ENCODE data around the gene EIF3A.
"Not testable (repeated sequence)": the region's sequence is repeated elsewhere in the genome, so short reads cannot be mapped to it uniquely, and the experiment has no call there.

Gene EIF3A, protein sequence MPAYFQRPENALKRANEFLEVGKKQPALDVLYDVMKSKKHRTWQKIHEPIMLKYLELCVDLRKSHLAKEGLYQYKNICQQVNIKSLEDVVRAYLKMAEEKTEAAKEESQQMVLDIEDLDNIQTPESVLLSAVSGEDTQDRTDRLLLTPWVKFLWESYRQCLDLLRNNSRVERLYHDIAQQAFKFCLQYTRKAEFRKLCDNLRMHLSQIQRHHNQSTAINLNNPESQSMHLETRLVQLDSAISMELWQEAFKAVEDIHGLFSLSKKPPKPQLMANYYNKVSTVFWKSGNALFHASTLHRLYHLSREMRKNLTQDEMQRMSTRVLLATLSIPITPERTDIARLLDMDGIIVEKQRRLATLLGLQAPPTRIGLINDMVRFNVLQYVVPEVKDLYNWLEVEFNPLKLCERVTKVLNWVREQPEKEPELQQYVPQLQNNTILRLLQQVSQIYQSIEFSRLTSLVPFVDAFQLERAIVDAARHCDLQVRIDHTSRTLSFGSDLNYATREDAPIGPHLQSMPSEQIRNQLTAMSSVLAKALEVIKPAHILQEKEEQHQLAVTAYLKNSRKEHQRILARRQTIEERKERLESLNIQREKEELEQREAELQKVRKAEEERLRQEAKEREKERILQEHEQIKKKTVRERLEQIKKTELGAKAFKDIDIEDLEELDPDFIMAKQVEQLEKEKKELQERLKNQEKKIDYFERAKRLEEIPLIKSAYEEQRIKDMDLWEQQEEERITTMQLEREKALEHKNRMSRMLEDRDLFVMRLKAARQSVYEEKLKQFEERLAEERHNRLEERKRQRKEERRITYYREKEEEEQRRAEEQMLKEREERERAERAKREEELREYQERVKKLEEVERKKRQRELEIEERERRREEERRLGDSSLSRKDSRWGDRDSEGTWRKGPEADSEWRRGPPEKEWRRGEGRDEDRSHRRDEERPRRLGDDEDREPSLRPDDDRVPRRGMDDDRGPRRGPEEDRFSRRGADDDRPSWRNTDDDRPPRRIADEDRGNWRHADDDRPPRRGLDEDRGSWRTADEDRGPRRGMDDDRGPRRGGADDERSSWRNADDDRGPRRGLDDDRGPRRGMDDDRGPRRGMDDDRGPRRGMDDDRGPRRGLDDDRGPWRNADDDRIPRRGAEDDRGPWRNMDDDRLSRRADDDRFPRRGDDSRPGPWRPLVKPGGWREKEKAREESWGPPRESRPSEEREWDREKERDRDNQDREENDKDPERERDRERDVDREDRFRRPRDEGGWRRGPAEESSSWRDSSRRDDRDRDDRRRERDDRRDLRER (N-terminal part only)

DNA sequence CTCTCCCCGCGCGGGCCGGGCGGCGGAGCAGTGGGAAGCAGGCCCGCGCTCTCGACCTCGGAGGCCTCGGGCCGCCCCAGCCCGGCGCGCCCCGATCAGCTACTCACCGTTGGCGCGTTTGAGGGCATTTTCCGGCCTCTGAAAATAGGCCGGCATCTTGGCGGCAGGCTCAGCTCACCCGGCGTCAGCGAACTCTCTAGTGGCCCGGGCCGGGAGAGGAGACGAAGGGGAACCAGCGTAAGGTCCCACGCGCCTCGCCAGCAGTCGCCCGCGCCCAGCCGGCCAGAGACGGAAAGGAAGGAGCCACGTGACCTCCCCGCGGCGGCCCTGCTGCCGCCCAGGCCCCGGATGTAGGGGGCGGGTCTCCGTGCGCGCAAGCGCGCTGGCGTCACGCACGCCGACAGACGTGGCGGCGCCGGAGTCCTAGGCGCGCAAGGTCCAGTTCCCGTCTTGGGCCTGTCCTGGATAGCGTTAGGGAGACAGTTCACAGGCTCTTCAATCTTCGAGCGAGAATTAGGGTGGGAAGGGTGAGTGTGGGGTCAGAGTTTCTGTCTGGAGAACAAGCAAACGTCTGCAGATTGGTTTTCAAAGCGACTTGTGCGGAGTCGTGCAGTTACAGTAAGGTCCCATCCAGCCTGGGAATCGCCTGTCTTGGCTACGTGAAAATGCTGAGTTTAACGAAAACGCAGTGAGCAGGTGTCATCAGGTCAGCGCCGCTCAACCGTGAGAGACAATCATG is at the start of gene EIF3A:
EIF3A (minus strand) TSS at position 297 of the 739 bp plus-strand sequence; CDS start at position 156, 141 bp downstream.
- DNase-seq, result peak; percentile 28 to 94 (median 86)

DNA sequence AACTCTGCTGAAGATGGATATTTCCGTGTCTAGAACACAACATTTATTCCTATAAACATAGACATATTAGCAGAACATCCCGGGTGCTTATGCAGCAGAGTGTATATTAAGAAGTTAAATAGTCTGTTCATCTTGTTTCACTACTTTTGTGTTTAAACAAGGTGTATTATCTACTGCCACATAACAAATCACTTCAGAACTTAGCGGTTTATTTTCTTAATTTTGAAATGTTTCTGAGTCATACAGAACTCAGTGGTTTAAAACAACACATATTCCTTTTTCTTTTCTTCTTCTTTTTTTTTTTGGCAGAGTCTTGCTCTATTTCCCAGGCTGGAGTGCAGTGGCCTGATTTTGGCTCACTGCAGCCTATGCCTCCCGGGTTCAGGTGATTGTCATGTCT is 49.1 kb upstream of the EIF3A start:
- DNase-seq, result no peak

DNA sequence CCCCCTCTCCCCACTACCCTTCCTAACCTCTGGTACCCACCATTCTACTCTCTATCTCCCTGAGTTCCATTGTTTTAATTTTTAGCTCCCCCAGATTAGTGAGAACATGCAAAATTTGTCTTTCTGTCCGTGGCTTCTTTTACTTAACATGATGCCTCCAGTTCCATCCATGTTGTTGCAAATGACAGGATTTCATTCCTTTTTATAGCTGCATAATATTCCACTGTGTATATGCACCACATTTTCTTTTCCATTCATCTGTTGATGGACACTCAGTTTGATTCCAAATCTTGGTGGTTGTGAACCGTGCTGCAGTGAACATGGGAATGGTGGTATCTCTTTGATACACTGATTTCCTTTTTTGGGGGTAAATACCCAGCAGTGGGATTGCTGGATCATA is 45.3 kb upstream of the EIF3A start:
- DNase-seq, result no peak

DNA sequence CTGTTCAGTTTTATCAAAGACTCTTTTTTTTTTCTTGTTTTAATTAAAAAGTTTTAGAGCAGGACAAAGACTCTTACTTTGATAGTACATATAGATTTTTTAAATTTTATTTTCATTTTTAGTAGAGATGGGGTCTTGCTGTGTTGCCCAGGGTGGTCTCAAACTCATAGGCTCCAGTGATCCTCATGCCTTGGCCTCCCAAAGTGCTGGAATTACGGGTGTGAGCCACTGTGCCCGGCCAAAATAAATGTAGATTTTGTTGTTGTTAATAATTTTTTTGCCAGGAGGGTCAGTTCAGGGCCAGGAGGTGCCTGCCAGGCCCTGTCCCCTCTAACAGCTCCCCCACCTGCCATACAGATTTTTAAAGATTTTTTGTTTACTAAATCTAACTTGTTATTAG is 40.3 kb upstream of the EIF3A start:
- no peak for DNase-seq

DNA sequence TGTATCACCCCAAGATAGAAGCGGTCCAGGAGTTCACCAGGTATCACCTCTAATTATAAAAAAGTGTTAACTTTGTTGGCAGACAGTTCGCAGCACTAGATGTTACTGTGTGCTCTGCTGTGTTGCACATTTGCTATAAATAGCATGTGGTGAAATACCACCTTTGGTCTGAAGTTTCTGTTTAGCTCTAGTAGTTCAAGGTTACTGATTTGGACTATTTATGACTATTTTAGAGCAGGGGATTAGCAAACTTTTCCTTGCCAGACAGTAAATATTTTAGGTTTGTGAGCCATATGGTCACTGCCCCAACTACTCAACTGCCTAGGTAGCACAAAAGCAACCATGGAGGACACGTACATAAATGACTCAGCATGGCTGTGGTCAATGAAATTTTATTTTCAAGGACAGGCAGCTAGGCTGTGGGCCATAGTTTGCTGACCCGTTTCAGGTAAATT is 39.8 kb upstream of the EIF3A start:
- no peak for DNase-seq

DNA sequence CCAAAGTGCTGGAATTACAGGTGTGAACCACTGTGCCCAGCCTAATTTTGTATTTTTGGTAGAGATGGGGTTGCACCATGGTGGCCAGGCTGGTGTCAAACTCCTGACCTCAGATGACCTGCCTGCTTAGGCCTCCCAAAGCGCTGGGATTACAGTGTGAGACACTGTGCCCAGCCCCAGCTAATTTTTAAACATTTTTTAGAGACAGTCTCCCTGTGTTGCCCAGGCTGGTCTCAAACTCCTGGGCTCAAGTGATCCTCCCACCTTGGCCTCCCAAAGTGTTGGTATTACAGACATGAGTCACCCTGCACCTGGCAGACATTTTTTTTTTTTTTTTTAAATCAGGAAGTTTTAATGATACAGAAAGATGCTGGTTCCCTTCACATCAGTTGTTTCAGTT is 38.8 kb upstream of the EIF3A start:
- no peak for DNase-seq

DNA sequence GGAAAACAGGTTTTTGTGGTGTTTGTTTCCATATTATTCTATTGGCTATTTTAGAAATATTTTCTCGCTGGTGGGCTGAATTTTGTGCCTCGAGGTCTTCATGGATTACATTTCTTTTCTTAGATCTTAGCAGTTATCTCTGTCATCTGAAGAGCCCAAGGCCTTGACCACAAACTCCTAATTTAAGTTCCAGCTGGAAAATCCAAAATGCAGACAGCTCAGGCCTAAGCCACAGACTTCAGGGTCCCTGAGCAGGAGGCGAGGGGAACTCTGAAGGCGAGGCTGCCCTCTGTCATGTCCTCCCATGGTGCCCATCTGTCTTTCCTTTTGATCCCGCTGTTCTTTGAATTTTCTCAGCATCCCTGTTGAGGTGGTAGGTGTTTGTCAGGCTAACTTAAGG is 37.6 kb upstream of the EIF3A start:
- DNase-seq, result no peak

DNA sequence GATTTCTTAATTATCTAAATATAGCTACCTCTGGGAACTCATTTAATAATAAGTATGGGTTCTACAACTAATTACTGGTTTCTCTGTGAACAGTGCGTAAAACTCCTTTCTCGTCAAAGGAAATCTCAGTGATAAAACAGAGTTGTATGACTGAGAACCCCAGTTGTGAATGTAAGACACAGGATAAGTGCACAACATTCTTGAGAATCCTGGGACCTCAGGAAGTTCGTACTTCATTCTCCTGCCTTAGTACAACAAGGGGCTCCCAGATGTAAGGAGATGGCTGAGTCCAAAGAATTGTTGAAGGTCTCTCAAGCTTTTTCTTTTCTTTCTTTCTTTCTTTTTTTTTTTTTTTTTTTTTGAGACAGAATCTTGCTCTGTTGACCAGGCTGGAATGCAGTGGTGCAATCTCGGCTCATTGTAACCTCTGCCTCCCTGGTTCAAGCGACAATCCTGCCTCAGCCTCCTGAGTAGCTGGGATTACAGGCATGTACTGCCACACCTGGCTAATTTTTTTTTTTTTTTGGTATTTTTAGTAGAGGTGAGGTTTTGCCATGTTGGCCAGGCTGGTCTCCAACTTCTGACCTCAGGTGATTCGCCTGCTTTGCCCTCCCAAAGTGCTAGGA is 35.8 kb upstream of the EIF3A start:
- no peak for DNase-seq

DNA sequence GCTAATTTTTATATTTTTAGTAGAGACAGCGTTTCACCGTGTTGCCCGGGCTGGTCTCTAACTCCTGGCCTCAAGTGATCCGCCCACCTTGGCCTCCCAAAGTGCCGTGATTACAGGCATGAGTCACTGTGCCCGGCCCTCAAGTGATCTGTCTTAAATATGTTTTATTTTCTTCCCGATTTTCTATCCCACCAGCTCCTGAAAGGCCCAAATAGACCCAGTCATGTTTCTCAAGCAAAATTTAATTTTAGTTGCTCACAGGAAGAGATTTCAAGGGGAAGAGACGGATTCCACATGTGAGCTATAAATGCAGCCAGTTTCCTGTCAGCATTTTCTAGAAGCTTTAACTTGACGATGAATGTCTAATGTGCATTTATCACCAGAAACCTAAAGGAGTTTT is 35.3 kb upstream of the EIF3A start:
- no peak for DNase-seq

DNA sequence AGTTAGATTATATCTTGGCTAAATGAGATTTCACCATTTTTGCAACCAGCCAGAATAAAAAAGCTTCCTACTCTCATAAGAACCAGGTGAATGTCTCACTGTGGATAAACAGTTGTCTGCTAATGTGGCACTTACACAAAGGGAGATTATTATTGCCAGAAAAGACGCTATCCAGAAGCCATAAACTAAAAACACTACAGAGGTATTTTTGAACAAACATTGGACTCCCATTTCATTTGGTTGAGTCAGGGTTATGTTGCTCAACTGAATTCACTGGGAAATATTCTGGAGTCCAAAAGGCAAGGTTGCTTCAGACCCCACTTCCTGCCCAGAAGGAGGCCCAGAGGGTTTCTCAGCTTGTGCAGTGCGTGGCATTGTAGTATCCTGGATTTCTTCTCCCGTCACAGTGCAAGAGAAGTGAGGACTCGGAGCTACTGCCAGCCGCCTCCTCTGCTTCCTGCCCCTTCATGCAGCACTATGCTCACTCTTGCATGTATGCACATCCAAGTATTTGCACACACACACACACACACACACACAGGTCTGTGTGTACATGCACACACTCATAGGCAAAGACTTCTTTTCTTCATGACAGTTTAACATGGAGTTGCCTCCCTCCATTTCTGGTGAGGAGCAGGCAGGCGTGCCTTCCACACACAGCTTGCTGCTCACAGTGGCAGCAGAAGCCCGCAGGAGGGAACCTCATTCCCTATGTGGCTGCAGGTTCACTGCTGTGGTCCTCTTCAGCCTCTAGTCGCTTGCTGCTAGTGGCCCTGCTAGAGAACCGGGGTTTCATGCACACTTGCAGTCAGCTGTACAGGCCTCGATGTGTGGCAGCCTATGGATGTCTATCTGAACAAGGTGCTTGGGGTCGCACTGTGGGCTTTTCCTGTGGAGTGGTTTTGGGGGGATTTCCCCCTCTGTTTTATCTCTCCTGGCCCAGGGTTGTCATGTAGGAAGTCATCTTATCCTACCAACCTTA is 33.4 kb upstream of the EIF3A start:
- no peak for DNase-seq

DNA sequence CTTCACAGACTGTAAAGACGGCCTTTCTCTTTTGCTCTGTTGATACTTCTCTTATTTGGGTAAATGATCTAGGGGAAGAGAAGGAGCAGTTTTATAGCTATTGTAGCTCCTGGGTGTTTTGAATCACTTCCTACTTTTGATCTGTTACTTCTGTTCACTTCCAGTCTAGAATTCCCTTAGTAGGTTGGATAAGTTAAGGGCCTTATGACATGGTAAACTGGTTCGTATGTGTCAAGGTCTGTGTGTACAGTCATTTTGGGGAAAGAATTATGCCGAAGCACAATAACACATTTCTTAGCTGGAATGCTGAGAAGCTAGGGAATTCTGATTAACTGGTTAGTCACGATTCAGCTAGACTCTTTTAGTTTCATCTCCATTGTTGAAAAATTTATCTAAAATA is 31.4 kb upstream of the EIF3A start:
- DNase-seq, result no peak

DNA sequence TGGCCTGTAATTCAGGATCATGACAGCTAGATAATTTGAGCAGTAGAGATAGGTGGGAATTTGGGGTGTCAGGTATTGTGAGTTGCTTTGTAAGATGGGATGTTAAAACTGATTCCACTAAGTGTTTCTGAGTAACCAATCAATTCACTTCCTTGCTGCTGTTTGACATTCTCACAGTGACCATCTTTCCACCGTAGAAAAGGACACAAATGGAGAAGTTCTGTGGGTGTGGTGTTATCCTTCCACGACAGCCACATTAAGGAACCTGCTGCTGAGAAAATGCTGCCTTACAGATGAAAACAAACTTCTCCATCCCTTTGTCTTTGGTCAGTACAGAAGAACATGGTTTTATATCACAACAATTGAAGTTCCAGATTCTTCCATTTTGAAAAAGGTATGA is 27.2 kb upstream of the EIF3A start:
- not testable (repeated sequence) for DNase-seq

DNA sequence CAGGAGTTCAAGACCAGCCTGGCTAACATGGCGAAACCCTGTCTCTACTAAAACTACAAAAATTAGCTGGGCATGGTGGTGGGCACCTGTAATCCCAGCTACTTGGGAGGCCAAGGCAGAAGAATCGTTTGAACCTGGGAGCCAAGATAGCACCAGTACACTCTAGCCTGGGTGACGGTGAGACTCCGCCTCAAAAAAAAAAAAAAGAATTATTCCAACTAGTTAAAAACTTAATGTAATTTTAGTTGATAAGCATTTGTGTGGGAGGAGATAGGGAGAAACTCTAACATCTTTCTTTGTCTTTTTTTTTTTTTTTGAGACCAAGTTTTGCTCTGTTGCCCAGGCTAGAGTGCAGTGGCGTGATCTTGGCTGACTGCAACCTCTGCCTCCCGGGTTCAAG is 26.5 kb upstream of the EIF3A start:
- DNase-seq, result not testable (repeated sequence)

DNA sequence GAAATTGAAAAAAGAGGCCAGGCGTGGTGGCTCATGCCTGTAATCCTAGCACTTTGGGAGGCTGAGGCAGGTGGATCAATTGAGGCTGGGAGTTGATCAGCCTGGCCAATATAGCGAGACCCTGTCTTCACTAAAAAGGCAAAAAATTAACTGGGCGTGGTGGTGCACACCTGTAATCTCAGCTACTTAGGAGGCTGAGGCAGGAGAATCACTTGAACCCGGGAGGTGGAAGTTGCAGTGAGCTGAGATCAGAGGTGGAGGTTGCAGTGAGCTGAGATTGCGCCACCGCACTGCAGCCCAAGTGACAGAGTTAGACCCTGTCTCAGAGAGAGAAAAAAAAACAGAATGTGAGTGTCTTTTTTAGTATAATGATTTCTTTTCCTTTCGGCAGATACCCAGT is 25.3 kb upstream of the EIF3A start:
- not testable (repeated sequence) for DNase-seq

DNA sequence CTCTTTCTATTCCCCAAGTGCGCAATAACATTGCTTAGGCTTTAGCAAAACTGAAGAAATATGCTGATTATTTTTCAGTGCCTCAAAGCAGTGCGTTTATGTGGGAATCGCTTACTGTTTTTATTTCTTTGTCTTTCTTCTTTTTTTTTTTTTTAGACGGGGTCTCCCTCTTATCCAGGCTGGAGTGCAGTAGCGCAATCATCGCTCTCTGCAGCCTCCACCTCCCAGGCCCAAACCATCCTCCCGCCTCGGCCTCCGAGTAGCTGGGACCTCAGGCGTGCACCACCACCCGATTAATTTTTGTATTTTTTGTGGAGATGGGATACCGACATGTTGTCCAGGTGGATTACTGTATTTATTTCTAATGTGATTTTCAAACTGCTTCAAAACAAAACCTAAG is 24.5 kb upstream of the EIF3A start:
- no peak for DNase-seq

DNA sequence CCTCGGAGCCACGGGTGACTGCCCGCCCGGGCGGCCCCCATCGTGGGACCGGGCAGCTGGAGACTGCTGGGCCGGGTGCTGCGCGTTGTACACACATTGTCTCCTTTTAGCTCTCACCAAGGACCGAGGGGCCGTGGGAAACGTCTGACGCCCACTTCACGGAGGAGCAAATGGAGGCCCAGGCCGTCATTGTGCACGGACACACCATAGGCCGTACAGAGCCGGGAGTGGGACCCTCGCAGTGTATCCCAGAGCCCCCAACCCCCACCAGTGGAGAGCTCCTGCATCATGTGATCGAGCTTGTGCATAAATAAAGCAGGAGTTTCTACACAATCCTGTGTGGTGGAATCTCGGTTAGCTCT is 24.0 kb upstream of the EIF3A start:
- DNase-seq, result peak in 22 of 56 donors; percentile 4 to 72 (median 27)

DNA sequence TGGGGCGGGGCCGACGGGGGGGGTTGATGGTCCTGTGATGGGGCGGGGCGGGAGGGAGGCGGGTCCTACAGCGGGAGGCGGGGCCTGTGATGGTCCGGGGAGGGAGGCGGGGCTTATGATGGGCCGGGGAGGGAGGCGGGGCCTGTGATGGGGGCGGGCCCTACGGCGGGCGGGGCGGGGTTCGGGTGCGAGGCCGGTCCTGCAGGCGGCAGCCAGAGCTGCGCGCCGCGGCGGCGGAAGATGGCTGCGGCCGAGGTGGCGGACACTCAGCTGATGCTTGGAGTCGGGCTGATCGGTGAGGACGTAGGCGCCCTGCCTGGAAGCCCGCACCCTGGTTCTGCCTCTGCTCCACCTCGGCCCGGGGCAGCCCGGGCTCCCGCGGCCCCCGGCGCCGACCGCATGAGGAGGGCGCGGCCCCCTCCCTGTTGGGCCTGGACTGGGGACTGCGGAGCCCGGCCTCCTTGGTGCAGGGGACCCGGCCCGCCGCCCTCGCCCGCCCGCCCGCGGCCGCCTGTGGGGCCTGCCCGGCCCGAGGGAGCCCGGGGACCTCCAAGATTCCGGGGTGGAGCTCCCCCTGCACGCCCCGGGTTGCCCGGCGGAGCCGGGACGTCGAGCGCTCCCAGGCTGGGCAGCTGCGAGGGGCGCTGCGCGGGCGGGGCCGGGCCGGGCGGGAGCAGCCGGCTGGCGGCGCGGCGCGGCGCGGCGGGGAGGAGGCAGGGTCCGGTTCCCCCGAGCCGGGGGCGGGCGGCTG is 23.5 kb upstream of the EIF3A start, which contains the start of gene DENND10:
DENND10 (plus strand) TSS at position 211 of the 751 bp plus-strand sequence; CDS start at position 241, 30 bp downstream.
- peak; percentile 23 to 94 (median 82) for DNase-seq
